Prostate gland (tissue), 2 donors: ENCODE results near the gene UPF3A.

Experiments used
- POLR2A ChIP-seq: fragments of 450-650 bp; IDR thresholded peaks from one replicate; pipeline ENCODE4 v1.6.1; 2016; ENCODE audit warnings: antibody characterized with exemption, mild to moderate bottlenecking
- POLR2AphosphoS5 ChIP-seq: sonication (generic); formaldehyde crosslinking; IDR thresholded peaks from one replicate; pipeline ENCODE4 v1.6.1; 2017; ENCODE audit warnings: antibody characterized with exemption
- TF ChIP-seq, protein P1 (sequence below), 4 experiments: fragments of 200-600 bp in 2 of 4; fragments of 450-650 bp in 2 of 4; sonication (generic) in 2 of 4; IDR thresholded peaks; 1 replicate in 3 of 4; 2 replicates in 1 of 4; pipeline ENCODE4 v1.5.1; 2016 to 2019; ENCODE audit warnings: antibody characterized with exemption in 4 of 4, mild to moderate bottlenecking in 2 of 4, moderate library complexity in 2 of 4

DNA sequence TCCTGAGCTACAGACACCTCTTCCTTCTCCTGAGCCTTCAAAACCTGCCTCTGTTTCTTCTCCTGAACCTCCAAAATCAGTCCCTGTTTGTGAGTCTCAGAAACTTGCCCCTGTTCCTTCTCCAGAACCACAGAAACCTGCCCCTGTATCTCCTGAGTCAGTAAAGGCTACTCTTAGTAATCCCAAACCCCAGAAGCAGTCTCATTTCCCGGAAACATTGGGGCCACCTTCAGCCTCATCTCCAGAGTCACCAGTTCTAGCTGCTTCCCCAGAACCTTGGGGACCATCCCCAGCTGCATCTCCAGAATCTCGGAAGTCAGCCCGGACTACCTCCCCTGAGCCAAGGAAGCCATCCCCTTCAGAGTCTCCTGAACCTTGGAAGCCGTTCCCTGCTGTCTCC lies 42.9 kb downstream of the UPF3A start:
- TF ChIP-seq POLR2A (no peak), POLR2AphosphoS5 (no peak)
- TF ChIP-seq, protein P1, sequence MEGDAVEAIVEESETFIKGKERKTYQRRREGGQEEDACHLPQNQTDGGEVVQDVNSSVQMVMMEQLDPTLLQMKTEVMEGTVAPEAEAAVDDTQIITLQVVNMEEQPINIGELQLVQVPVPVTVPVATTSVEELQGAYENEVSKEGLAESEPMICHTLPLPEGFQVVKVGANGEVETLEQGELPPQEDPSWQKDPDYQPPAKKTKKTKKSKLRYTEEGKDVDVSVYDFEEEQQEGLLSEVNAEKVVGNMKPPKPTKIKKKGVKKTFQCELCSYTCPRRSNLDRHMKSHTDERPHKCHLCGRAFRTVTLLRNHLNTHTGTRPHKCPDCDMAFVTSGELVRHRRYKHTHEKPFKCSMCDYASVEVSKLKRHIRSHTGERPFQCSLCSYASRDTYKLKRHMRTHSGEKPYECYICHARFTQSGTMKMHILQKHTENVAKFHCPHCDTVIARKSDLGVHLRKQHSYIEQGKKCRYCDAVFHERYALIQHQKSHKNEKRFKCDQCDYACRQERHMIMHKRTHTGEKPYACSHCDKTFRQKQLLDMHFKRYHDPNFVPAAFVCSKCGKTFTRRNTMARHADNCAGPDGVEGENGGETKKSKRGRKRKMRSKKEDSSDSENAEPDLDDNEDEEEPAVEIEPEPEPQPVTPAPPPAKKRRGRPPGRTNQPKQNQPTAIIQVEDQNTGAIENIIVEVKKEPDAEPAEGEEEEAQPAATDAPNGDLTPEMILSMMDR (IDR thresholded peaks at IDR 0.05) = no peak
